HG03439 (cell line): ENCODE data around the gene SENP1.
"Not testable (repeated sequence)": the region's sequence is repeated elsewhere in the genome, so short reads cannot be mapped to it uniquely, and the experiment has no call there.

Source experiments
- ATAC-seq: cut with Tn5 transposase; IDR thresholded peaks from one replicate; pipeline ENCODE4 v1.9.1; 2021; ENCODE audit warnings: mild to moderate bottlenecking, moderate library complexity; ENCODE audit not compliant: unreplicated experiment

The SENP1 gene

DNA sequence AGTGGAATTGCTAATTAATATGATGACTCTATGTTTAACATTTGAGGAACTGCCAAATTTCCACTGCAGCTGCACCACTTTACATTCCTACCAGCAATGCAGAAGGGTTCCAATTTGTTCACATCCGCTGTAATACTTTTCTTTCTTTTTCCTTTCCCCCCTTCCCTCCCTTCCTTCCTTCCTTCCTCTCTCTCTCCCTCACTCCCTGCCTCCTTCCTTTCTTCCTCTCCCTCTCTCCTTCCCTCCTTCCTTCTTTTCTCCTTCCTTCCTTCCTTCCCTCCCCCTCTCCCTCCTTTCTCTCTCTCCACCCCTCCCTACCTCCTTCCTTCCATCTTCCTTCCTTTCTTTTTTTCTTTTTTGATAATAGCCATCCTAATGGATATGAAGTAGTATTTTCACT lies 10.1 kb upstream of the SENP1 start:
- ATAC-seq = no peak

DNA sequence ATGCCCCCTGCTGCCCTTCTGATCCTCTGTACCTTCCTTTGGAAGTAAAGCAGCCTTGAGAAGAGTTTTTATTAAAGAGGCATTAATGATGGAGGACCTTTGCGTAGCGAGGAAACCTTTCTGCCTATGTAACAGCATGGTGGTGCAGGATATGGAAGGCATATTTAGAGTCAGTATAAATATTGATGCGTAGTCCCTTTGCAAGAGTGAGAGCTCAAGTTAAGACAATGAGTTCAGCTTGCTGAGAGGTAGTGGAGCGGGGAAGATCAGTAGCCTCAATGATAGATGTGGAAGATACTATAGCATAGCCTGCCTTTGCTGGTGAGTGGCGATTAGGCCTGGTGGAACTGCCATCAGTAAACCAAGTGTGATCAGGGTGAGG lies 5.4 kb upstream of the SENP1 start:
- ATAC-seq = not testable (repeated sequence)

DNA sequence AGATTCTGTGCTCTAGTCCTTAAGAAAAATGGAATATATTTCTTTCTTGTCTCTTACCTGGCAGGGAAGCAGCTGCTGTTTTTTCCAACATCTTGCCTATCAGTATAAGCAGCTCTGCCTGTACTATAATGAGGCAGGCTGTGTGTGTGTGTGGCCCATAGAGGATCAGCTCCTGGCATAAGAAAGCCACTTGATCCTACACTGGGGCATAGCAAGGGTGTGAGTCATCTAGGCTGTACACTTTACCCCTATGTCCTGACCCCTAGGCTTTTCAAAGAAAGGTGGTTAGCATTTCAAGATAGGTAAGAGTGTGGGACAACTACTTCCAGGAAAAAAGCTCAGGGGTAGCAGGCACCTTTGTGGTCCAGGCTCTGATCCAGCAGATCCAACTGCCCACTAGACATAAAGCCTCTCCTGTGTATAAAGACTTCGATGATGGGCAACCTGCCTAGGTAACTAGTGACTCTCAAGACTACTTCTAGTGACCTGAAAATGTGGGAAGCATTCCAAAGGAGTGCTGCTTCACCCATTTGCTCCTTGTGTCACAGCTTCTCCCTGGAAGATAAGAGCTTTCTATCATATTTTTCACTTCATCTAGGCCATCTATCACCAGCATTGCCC lies 4.9 kb upstream of the SENP1 start:
- ATAC-seq = no peak

DNA sequence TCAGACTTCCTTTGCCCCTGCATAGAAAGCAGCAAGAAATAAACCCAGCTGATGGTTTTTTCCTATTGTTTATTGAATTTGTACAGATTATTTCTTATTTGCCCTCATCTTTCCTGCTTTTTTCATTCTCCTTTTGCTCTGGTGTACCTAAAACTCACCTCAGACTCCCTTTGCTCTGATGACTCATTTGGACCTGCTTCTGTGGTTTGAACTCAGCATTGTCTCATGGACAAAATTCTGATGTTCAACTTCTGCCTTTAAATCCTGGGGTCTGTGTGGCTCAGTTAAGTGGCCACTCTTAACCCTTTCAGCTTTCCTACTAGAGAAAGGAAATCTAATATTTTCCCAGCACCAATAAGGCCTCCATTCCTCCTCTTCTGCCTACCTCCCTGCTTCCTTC lies 3.5 kb upstream of the SENP1 start:
- ATAC-seq = no peak

DNA sequence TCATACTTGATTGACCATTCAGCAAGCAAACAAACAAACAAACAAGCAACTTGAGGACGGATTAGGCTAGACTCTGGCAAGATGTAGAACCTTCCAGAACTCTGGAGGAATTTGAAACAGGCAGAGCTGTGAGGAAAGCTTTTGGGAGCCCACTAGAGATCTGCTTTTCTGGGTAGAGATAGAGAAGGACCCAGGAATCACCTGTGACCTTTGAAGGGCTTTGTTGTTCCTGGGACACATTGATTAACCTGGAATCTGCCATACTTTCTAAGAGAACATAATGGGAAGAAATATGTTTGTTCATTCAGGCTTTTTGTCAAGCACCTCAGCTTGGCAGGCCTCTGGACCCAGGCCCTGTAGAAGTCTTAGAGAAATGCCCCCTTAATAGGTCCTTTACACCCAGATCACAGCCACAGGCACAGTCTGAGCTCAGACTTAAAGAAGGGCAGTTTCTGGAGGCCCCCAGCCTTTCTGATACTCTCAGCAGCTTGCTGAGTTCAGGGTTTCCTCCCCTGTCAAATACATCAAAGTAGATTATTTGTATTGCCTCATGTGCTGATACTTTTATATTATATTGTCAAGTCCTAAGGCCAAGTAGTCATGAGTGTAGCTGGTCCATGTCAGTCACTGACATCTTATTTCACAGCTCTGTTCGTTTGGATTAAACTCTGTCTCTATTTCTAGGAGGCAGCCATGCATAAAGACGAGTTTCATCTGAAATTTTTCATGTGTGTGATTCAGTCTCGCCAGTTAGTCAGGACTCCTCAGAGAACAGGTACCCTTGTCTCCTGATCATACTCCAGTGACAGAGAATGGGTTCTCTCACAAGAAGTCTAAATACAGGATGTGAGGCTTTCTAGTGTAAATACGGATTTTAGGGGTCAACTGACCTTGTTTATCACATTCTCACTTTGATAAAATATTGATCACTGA lies 1.1 kb upstream of the SENP1 start:
- ATAC-seq = peak; percentile 9

DNA sequence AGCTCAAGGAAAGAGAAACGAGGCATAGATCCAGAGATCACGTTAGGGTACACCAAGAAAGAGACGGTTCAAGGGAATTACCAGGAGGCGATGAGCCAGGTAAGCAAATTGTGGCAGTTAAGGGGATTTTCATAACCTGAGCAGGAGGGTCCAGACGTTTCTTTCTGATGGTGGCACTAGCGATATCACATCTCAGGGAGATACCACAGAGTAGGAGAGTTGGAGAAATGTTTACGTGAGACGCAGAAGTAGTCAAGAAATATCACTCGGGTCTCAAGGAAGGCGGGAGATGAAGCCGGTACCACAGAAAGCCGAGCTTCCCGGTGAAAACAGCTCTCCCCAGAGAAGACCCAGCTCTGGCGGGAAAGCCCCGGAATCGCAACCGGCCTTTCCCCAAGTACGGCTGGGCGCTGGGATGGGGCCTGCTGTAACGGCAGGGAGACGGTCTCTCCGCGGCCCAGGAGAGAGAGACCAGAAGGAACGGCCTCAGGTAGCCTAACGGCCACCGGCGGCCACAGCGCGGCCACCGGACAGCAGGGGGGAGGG lies 485 bp downstream of the SENP1 start:
- peak; percentile 35 for ATAC-seq

DNA sequence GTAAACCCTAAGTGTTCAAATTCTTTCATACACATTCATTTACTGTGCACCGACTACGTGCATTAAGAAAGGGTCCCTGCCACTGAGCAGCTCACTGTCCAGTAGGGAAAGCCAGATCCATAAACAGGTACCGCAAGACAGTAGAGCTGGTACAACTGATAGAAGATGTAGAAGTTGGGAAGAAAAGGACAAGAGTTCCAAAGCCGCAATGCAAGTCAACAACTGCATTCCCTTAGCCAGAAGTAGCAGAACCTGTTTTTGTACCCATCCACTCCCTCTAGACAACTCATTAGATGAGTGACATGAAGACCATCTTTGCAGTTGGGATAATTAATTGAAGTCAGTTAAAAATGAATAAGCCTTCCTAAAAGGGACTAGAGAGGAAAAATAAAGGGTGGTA lies 1.3 kb downstream of the SENP1 start:
- no peak for ATAC-seq

DNA sequence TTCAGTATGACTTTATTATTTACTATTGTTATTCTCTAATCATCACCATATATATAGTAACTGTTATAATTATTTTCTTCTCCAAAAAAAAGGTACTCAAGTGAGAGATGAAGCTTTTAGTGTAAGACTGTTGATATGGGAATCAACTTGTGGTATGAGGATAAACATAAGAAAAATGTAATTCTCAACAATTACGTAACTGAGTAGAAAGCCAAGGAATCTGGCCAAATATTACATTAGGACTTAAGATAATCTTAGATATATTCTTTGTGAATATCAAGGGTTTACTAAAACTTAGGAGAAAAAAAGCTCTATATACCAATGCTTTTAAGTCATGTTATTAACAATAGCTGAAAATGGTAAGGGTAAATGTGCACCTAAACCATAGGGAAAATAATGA lies 13.3 kb downstream of the SENP1 start:
- no peak for ATAC-seq

DNA sequence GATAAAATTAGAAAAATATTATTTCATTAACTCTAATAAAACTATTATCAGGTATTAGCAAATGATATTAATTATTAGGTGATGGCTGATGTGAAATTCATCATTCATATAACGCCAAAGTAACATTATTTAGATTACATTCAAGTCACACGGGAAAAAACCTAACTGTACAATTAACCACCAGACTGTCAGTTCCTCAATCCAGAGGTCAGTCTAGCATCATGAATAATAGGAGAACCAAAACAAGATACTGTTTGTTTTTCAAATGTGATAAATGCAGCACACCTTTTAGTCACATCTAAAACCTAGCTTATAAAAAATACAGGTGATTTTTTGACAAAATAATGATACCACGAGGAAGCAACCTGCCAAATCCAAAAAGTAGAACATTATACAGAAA lies 19.6 kb downstream of the SENP1 start:
- ATAC-seq = no peak

DNA sequence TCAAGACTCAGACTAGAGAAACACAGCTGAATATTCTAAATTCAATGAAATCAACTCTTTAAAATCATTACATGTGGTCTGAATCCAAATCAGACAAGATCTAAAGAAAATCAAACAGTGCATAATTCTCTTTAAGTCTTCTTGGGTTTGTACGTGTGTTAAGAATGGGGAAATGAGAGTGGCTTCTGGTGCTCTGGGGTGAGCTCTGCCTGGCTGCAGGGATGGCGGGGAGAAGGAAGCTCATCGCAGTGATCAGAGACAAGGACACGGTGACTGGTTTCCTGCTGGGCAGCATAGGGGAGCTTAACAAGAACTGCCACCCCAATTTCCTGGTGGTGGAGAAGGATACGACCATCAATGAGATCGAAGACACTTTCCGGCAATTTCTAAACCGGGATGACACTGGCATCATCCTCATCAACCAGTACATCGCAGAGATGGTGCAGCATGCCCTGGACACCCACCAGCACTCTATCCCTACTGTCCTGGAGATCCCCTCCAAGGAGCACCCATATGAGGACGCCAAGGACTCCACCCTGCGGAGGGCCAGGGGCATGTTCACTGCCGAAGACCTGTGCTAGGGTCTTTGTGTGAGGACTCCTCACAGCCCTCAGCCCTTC lies 20.9 kb downstream of the SENP1 start:
- ATAC-seq = no peak

DNA sequence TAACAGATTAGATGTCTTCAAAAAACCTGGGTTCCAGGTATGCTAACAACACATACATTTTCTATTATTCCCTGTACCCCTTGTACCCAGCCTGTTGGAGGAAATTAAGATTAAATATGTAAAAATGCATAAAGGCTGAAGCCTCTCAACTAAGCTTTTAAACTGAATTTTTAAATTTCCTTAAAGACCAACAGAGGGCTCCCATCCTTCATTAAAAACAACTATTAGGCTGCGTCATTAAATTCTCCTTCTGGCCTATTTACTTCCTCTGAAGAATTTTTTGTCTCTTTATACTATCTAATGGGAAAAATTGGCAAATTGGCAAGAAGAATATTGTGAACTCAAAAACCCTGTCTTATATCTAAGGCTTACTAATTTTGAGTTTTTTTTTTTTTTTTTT lies 21.8 kb downstream of the SENP1 start:
- ATAC-seq = no peak

DNA sequence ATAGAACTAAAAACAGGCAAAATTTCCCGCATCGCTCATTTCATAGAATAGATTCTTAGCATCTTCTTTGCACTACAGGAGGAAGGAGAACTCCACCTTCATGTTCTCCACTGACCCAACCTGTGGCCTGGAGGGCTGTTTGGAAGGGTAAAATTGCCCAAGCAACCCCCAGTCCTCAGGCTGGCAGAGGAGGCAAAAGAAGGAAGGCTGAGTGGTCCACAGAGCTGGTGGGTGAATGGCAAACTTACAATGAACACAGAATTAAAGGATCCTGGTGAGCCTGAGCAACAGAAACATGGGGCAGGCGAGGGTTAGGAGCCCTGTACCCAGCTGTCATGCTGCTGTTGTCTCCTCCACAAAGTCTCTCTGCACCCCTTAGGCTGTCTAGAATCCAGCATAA lies 25.1 kb downstream of the SENP1 start:
- no peak for ATAC-seq

DNA sequence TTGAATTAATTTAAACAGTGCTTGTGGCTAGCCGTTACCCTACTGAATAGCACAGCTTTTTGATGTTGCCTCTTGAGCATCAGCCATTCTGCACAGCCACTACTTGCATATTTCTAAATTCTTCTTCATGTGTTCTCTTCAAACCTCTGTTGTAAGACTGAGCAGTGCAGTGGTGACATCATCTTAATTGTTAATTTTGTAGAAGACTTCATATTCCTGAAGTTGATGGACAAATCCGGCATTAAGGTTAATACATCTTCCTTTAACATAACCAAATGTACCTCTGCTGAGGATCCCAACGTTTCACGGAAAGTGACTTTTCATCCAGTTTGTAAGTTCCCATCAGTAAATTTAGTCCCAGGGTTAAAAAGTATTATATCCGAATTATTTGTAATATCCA lies 25.6 kb downstream of the SENP1 start:
- ATAC-seq = no peak

DNA sequence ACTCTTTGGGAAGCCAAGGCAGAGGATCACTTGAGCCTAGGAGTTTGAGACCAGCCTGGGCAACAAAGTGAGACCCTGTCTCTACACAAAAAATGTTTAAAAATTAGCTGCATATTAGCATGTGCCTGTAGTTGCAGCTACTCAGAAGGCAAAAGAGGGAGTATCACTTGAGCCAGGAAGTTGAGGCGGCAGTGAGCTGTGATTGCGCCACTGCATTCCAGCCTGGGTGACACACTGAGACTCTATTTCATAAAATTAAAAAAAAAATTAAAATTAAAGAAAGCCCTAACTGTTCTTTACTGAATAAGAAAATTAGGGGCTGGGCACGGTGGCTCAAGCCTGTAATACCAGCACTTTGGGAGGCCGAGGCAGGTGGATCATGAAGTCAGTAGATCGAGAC lies 27.0 kb downstream of the SENP1 start:
- no peak for ATAC-seq

DNA sequence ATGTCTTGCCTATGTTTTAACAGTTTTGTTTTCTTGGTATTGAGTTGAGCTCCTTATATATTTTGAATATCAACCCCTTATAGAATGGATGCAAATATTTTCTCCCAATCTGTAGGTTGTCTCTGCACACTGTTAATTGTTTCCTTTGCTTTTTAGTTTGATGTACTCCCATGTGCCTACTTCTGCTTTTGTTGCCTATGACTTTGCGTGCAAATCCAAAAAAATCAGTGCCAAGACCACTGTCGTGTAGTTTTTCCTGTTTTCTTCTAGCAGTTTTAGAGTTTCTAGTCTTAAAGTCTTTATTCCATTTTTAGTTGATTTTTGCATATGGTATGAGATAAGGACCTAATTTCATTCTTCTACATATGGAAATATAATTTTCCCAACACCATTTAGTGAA lies 28.8 kb downstream of the SENP1 start:
- no peak for ATAC-seq

DNA sequence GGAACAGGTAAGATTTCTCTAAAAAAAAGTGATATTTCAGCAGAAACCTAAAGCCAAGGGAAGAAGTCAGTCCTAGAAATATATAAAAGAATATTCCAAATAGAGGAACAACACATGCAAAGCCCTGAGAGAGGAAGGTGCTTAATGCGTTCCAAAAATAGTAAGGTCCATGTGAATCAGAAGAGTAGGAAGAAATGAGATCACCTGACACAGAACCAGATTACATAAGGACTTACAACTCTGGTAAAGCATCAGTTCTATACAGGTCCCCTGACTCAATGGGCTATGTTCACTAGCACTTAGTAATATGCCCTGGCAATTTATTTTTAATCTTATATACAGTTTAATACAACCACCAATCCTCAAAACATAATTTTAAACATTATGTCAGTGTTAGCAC lies 30.0 kb downstream of the SENP1 start:
- ATAC-seq = no peak

DNA sequence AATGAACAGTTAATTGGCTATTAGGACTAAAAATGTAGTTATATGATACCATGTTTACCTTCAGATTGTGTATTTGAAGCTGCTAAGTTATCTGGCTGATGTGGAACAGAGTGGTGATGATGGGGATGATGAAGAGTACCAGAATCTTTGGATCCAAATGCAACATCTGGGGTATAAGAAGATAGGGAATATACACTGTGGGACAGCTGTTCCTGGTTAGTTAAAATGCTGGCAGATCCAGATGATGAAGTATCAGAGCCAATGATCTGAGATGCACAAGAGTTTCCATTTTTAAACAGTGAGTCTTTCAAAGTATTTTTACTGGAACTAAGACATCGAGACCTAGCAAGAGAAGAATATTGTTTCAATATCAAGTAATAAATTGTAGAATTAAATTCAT lies 31.6 kb downstream of the SENP1 start:
- ATAC-seq = no peak

DNA sequence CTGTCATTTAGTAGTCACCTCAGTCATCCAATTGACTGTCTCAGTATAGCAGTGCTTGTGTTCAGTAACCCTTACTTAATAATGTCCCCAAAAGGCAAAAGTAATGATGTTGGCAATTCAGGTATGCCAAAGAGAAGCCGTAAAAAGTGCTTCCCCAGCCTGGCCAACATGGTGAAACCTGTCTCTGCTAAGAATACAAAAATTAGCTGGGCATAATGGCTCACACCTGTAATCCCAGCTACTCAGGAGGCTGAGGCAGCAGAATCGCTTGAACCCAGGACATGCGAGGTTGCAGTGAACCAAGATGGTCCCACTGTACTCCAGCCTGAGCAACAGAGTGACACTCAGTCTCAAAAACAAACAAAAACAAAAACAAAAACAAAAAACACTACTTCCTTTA lies 33.6 kb downstream of the SENP1 start:
- no peak for ATAC-seq

DNA sequence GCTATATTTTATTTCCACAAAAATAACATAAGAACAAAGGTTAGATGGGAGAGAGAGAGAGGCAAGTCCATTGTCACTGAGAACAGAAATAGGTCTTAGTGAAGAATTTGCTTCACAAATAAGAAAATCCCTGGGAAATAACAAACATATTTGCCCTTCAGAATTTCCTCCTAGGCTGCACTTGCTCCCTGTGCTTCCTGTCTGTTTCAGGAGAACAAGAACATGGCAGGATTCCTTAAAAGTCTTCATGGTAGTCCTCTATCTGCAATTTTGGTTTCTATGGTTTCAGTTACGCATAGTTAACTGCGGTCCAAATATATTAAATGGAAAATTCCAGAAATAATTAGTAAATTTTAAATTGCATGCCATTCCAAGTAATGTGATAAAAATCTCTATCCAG lies 34.1 kb downstream of the SENP1 start:
- no peak for ATAC-seq

DNA sequence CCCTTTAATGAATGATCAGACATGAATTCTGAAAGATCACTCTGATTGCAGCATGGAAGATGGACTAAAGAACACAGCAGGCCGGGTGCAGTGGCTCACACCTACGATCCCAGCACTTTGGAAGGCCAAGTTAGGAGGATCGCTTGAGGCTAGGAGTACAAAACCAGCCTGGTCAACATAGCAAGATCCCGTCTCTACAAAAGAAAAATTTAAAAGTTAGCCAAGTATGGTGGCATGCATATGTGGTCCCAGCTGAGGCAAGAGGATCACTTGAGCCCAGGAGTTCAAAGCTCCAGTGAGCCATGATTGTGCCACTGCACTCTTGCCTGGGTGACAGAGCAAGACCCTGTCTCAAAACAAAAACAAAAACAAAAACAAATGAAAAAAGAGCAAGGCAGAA lies 35.1 kb downstream of the SENP1 start:
- ATAC-seq = no peak

DNA sequence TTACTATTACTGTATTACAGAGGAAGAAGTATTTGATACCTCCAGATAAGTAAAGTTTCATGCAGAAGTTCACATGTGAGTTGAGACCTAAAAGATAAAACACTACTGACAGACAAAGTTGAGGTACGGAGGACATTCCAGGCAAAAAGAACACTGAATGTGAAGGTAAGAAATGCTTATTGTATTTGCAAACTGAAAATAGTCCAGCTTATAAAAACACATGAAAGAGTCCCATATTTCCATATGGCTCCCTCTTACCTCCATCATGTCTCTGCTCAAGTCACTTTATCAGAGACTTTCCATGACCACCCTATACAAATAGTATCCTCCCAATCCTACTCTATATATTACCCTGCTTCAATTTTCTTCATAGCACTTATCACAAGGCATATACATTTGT lies 35.8 kb downstream of the SENP1 start:
- no peak for ATAC-seq

DNA sequence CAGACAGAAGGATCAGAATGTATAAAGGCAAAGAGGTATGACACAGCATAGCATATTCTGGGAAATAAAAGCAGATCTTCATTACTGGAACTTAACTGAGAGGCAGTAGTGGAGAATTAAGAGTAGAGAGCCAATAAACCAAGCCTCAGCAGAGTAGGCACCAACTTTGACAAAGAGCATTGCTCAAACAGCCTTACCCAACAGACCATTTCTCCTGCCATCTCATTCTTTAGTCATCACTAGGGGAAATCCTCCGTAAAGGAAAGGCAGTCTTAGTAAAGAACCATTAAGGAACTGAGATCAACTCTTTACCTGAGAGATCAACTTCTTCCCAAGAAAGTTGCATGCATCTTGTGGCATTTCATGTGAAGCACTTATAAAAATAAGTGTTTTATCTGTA lies 36.6 kb downstream of the SENP1 start:
- no peak for ATAC-seq
